T-helper 9 cell (primary cell): ENCODE results near the gene MAML3.

Experiments used
- DNase-seq: peaks from one replicate; pipeline ENCODE4 v3.0.0-alpha.2; 2020

The MAML3 gene

GRCh38 chr4:139858436-139859205 is 295.4 kb downstream of the MAML3 start:
- DNase-seq = no peak

GRCh38 chr4:139857977-139858376 is 296.0 kb downstream of the MAML3 start:
- DNase-seq = no peak

GRCh38 chr4:139857021-139857420 is 297.0 kb downstream of the MAML3 start:
- DNase-seq = no peak

- no peak for DNase-seq
Observed at GRCh38 chr4:139854668-139855403, 299.1 kb downstream of the MAML3 start.

- DNase-seq = no peak
Observed at GRCh38 chr4:139853309-139853708, 300.7 kb downstream of the MAML3 start.

- no peak for DNase-seq
Observed at GRCh38 chr4:139852612-139853269, 301.2 kb downstream of the MAML3 start.

- DNase-seq = no peak
Observed at GRCh38 chr4:139851639-139852038, 302.3 kb downstream of the MAML3 start.

- DNase-seq = no peak
Observed at GRCh38 chr4:139851133-139851532, 302.9 kb downstream of the MAML3 start.

- DNase-seq = no peak
Observed at GRCh38 chr4:139849219-139849618, 304.8 kb downstream of the MAML3 start.

GRCh38 chr4:139848028-139848427 is 306.0 kb downstream of the MAML3 start:
- DNase-seq = no peak

GRCh38 chr4:139847602-139848001 is 306.4 kb downstream of the MAML3 start:
- DNase-seq = no peak

GRCh38 chr4:139846766-139847165 is 307.2 kb downstream of the MAML3 start:
- no peak for DNase-seq

- no peak for DNase-seq
Observed at GRCh38 chr4:139845453-139846093, 308.4 kb downstream of the MAML3 start.

- no peak for DNase-seq
Observed at GRCh38 chr4:139844459-139845036, 309.4 kb downstream of the MAML3 start.

- DNase-seq = no peak
Observed at GRCh38 chr4:139844057-139844456, 309.9 kb downstream of the MAML3 start.

GRCh38 chr4:139843641-139844040 is 310.3 kb downstream of the MAML3 start:
- DNase-seq = no peak

- no peak for DNase-seq
Observed at GRCh38 chr4:139841464-139842195, 312.4 kb downstream of the MAML3 start.

- no peak for DNase-seq
Observed at GRCh38 chr4:139840773-139841172, 313.2 kb downstream of the MAML3 start.

GRCh38 chr4:139839403-139840031 is 314.5 kb downstream of the MAML3 start:
- no peak for DNase-seq

- no peak for DNase-seq
Observed at GRCh38 chr4:139838811-139839210, 315.2 kb downstream of the MAML3 start.

- DNase-seq = no peak
Observed at GRCh38 chr4:139834981-139835391, 319.0 kb downstream of the MAML3 start.

- DNase-seq = no peak
Observed at GRCh38 chr4:139834226-139834662, 319.7 kb downstream of the MAML3 start.
